Measurements from ENCODE around the gene CHRM4. TPM values are rescaled to one million over a fixed set of nuclear protein-coding genes. Genes with fewer than 3 reads are reported as not detected.

Gene CHRM4
- total RNA-seq, 1 experiment from 2014 or later = 0.05 TPM

DNA sequence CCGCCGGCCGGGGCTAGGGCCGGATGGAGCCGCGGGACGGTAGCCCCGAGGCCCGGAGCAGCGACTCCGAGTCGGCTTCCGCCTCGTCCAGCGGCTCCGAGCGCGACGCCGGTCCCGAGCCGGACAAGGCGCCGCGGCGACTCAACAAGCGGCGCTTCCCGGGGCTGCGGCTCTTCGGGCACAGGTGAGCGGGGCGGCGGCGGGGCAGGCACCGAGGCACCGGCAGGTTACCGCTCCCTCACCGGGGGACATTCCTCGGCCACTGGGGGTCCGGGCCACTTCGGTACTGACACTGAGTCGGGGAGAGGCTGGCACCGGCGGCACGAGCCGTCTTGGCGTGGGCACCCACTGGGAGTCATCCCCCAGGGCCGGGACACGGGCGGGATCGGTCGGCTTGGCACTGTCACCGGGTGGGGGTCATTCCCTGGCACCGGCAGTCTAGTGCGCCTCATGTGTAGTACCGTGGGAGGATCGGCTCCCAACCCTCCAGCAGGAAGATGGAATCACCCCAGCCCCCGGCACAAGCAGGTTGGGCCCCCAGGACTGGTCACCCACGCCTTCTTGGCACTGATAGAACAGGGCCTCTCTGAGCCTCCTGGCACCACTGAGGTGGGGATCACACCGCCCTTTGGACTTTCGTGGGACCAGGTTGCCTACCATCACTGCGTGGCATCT is 43.8 kb downstream of the CHRM4 start:
- DNase-seq (ENCODE audit: low spot score) = peak; percentile 34

DNA sequence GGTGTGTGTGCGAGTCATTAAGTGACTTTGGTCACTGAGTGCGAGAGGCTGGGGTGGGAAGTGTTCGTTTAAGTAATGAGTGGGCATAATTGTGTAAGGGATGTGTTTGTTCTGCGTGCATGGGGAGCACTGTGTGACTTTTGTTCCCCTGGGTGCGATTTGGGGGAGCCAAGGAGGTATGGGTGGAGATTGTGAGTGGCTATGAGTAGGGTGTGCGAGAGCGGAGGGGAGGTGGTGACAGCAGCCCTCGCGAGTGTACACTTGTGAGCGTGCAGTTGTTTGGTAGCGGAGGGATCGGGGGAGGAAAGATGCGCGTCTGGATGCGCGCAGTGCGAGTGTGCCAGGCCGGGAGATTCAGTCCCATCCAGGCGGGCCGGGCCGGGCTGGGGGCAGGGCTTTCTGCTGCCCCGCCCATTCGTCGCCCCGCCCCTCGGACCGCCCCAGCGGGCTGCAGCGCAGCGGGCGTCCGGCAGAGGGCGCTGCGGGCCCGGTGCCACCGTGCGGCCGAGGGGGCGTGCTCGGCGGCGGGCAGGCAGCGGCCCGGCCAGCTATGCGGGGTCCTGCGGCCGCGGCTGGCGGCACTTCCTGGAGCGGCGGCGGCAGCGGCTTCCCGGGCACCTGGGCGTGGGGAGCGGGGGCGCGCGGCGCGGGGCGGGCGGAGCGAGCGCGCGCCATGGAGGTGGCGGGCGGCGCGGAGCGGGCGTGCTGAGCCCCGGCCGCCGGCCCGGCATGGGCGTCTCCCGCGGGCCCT is 44.5 kb downstream of the CHRM4 start, which contains the start of gene DGKZ:
Gene DGKZ, plus strand, starts transcription at position 578 of the 751 bp plus-strand sequence. CDS start 197 bp downstream, outside the sequence.
- peak; percentile 92 for DNase-seq (ENCODE audit: low spot score)

DNA sequence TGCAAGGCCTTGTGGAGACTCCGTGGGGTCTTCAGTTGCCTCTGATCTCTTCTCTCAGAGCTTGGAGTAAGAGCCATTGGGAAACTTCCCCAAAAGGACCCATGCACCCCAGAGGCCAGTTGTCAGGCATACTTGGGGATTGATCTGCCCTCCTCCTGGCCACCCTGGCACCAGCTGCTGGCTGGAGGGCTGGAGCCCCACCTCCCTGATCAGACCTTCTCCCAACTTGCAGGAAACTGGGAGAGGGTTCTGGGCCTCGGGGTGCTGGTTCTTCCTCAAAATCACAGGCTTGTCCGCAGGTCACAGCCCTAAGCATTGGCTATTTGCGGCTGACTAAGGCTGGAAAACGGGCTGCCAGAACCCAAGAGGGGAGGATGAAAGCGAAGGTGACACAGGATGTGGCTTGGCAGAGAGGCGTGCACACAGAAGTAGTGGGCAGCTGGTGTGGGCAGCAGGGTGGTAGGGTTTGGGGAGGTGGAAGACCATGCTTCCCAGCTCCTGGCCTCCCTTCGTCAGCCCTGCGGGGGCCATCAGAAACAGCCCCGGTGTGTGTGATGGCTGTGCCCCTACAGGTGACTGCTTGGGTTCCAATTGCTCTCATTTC is 45.6 kb downstream of the CHRM4 start:
- no peak for DNase-seq (ENCODE audit: low spot score)

DNA sequence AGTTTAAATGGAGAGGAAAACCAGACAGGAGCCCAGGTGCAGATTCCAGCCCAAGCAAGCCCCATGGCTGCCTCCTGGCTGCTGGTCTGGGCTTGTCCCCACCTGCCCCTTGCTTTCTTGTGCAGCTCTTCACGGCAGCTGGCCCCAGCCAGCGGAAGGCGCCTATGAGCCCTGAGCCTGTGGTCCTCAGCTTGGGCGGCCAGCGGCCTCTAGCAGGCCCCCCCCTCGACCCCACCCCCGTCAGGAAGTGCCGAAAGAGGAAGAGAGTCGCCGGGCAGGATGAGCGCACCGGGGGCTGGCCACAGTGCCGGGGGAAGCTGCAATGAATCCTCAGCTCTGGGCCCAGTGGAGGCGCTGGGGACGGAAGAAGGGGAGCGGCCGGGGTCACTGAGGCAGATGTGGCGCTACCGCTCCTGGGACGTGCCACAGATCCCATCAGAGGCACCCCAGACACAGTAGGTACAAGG is 46.4 kb downstream of the CHRM4 start:
- DNase-seq (ENCODE audit: low spot score) = no peak

DNA sequence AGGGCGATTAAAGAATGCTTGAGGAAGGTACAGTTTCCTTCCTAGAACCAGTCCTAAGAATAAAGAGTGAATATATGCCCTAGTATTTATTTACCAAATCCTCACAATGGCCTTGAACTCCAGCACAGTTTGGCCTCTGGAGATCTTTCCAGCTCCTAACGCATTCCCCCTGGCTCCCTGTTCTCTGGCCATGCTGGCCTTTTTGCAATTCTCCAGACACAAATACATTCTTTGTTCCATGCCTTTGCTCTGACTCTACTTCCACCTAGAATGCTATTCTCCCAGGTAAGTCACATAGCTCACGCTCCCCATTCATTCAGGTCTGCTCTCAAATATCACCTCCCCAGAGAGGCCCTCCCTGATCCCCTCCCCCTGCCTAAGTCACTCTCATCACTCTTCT is 48.1 kb downstream of the CHRM4 start:
- no peak for DNase-seq (ENCODE audit: low spot score)

DNA sequence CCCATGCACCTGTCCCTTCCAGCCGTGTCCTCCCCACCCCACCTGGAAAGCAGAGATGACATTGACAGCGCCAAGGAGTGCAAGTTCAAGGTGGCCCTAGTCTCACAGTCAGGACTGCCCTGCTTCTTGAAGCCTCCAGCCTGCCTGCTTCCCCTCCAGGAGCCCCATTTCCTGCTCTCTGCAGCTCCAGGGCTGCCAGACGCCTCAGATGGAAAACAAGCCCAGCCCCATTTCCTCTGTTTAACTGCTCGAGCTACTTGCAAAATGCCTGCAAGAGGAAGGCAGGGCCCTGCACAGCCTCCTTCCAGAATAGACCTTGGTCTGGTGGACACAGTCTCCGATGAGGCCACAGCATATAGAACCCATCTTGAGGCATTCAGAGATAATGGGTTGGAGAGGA is 49.3 kb downstream of the CHRM4 start:
- no peak for DNase-seq (ENCODE audit: low spot score)

DNA sequence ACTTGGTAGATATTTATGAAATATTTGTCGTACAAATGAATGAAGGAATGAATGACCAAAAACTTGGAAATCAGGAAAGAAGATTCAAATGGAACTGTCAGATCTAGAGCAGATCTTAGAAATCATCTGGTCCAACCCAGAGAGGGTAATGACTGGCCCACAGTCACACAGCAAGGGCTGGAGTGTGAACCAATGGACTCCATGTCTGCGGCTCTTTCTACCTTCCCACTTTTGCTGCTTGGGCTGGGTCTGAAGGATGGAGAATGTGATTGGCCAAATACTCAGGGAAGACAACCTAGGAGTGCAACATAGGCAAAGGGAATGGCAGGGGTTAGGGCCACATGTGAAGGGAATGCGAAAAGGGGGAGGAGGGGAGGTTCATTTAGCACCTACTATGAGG is 50.1 kb downstream of the CHRM4 start:
- no peak for DNase-seq (ENCODE audit: low spot score)

DNA sequence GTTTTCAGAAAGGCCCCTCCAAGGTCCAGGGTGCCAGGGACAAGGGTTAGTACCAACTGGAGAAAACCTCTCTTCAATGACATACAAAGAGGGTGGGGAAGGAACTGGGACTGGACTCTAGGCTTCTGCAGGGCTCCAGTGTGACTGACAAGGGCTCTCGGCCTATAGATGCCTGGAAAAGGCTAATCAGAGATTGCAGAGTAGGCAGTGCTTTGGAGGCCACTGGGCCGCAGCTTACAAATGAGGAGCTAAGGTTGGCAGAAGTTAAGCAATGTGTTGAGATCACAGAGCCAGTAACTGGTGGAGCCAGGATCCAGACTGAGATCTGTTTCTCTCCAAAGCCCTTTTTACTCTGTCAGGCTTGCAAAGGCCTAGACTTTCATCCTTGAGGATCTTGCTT is 51.8 kb downstream of the CHRM4 start:
- no peak for DNase-seq (ENCODE audit: low spot score)

DNA sequence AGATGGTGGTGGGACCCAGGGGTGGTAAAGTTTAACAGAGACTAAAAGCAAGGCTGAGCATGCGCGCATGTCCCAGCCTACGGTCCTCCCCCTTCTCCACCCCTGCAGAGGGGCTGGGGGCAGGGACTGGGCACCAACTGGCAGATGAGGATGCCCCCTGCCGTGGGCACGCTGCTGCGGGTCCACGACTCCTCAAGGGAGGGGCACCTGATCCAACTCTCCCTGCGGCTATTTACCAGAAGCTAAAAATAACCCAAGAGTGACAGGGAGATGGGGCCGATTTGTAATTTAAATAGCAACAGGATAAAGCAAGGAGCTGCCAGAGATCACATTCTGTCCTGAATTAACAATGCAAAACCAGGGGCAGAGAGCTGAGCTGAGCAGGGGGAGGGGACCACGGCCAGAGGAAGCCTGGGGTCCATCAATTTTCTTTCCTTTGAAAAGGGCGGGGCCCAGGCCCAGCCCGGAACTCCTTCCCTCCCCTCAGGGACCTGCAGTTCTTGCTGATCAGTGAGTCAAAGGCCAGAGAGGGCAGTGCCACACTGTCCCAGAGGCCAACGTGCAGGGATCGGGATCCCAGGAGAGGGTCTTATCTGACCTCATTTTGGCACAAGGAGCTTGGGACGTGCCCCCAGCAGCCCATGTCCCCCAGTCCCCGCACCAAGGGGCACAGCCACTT is 52.4 kb downstream of the CHRM4 start:
- no peak for DNase-seq (ENCODE audit: low spot score)

DNA sequence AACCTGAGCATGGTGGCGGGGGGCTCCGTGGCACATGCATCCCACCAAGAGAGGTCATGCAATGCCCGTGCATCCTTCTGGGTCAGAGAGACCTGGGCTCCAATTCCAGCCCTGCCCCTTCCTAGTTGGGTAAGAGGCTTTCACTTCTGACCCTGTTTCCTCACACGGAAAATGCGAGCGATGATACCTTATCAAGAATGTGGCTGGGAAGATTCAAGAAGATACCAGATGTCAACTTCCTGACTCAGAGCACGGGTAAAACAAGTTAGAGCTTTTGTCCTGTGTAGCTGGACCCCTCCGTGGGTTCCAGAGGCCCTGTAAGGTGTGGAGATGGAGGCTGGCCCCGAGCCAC is 53.0 kb downstream of the CHRM4 start:
- DNase-seq (ENCODE audit: low spot score) = no peak

DNA sequence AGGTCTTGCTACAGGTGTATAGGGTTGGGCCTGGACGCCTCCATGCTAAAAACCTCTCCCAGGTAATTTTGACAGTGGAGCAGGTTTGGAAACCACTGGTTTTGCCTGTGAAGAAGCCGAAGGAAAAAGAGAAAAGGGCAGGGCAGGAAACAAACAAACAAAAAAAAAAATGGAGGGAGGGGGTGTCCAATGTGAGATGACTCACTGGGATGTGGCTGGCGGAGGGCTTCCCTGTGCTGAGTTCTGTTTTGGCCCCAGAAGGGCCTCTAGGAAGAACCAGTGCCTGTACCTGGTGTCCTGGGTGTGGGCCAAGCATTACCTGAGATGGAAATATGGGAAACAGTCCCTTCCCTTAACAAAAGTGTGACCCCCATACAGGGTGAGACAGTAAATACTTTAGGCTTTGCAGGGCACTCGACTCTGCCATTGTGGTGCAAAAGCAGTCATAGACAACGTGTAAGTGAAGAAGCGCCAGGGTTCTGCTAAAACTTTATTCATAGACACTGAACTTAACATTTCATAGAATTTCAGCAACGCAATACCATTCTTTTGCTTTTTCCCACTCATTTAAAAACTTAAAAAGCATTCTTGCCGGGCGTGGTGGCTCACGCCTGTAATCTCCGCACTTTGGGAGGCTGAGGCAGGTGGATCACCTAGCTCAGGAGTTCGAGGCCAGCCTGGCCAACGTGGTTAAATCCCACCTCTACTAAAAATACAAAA is 53.8 kb downstream of the CHRM4 start:
- no peak for DNase-seq (ENCODE audit: low spot score)

DNA sequence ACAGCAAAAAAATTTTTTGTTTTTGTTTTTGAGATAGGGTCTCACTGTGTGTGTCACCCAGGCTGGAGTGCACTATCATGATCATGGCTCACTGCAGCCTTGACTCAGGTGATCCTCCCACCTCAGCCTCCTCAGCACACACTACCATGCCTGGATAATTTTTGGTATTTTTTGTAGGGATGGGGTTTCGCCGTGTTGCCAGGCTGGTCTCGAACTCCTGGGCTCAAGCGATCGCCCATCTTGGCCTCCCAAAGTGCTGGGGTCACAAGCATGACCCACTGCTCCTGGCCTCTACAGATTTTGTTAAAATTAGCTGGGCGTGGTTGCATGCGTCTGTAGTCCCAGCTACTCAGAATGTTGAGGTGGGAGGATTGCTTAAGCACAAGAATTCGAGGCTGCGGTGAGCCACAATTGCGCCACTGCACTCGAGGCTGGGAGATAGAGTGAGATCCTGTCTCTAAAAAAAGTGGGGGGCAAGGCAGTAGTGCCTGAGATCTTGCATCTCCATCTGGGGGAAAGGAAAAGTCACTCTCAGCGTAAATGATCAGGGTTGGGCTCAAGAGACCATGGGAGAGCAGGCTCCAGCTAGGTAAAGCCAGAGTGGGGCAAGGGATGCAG is 54.9 kb downstream of the CHRM4 start:
- no peak for DNase-seq (ENCODE audit: low spot score)

DNA sequence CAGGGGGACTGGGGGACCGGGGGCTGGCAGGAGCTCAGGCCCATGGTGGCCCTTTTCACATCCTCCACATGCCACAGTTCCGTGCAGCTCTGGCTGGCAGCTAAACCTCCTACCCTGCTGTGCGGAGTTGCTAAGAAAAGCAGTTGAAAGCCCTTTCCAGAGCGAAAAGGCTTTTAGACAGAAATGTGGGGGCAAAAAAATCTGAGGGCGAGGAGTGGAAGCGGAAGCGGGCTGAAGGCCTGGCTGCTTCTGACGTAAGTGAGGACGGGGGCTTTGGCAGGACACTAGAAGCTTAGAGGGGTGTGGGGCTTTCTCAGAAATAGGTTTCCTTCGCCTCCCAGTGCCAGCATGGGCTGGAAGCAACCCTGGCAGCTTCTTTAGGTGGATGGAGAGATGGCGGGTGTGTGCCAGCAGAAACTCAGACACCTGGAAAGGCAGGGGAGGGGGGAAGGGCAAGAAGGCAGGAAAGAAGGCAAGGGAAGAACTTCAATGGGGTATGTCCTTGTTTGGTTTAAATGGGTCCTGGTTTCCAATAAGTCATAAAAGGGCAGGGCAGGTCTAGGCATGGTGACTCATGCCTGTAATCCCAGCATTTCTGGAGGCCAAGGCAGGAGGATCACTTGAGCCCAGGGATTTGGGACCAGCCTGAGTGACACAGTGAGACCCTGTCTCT is 55.5 kb downstream of the CHRM4 start:
- DNase-seq (ENCODE audit: low spot score) = no peak

DNA sequence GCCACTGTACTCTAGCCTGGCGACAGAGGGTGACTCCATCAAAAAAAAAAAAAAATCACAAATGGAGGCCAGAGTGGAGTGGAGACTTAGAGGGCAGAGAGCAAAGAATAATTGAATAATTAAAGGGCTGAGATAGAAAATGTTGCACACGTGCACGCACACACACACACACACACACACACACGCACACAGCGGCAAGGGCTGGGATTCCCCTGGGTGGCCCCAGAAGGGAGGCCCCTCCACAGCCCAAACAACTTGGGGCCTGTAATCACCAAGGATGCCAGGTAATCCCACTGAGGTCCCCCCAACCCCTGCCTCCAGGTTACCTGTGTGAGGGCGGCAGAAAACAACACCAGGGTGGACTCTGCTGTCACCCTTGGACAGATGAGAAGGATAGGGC is 56.3 kb downstream of the CHRM4 start:
- DNase-seq (ENCODE audit: low spot score) = no peak

DNA sequence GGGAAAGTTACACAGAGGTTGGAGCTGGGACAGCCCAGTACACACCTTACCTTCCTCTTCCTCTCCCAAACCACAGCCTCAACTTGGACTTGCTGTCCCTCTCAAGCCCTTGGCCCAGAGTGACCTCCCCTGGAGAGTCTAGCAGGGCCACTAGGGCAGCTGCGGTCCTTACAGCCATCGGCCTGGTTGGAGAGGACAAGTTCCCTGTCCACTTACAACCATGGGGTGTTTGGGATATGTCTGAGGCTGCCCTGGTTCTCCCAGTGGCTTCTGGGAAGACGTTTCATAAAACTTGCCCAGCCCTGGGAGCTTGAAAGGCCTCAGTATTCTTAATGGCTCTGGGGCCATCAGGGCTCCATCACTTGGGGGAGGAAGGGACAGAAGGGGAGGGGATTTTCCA is 57.4 kb downstream of the CHRM4 start:
- no peak for DNase-seq (ENCODE audit: low spot score)

Small RNAs within 50 kb of the gene (small RNA-seq; reads per million reads assigned to genes)
- gene MIR4688 = not detected

Other genes starting within 250 kb of the CHRM4 start
- gene CREB3L1, start 114.1 kb downstream of the CHRM4 start, total RNA-seq (2014; rRNA removed; shearing (Covaris generic)) = 50.1 and 64.2 TPM in 2 replicates
- gene DGKZ, start 44.3 kb downstream of the CHRM4 start, total RNA-seq (2014; rRNA removed; shearing (Covaris generic)) = 190 and 194 TPM in 2 replicates
- 90.8 and 110 TPM in 2 replicates for gene MDK, start 10.1 kb downstream of the CHRM4 start, total RNA-seq (2014; rRNA removed; shearing (Covaris generic))
- 34.0 and 34.1 TPM in 2 replicates for gene AMBRA1, start 202.2 kb upstream of the CHRM4 start, total RNA-seq (2014; rRNA removed; shearing (Covaris generic))
- gene HARBI1, start 225.5 kb upstream of the CHRM4 start, total RNA-seq (2014; rRNA removed; shearing (Covaris generic)) = 8.0 and 8.3 TPM in 2 replicates
- 140 and 152 TPM in 2 replicates for gene ATG13, start 225.8 kb upstream of the CHRM4 start, total RNA-seq (2014; rRNA removed; shearing (Covaris generic))